Right renal pelvis (tissue), 4 donors: ENCODE results near the gene GPSM1. TPM values are rescaled to one million over a fixed set of nuclear protein-coding genes. Genes with fewer than 3 reads are reported as not detected.

ENCODE experiments used
- DNase-seq, 4 donors: peaks; one replicate each; pipeline ENCODE4 v3.0.0-alpha.2; 2013; ENCODE audit warnings: low read depth in 4 of 4, low spot score in 3 of 4, missing footprints in 1 of 4
- polyA plus RNA-seq, 4 donors: library from polyadenylated mRNA; unstranded; fragments of 120-200 nt; gene quantifications; one replicate each; pipeline ENCODE4 v1.2.1, GENCODE V29; 2013; ENCODE audit not compliant: insufficient read length in 4 of 4

Gene GPSM1
- polyA plus RNA-seq, 4 donors: 30.6 to 42.3 (median 32.0) TPM

- no peak for DNase-seq
Measured at GRCh38 chr9:136303825-136304416, 23.4 kb upstream of the GPSM1 start, which contains the start of gene CCDC187. TSS of gene CCDC187 (minus strand) at chr9:136304094. CDS start at chr9:136303830, 264 bp downstream.

- no peak for DNase-seq
Measured at GRCh38 chr9:136304456-136304855, 22.9 kb upstream of the GPSM1 start.

- DNase-seq: no peak
Measured at GRCh38 chr9:136304981-136305380, 22.4 kb upstream of the GPSM1 start.

GRCh38 chr9:136305804-136306203 is 21.5 kb upstream of the GPSM1 start:
- DNase-seq: no peak

- DNase-seq: no peak
Measured at GRCh38 chr9:136306211-136307208, 20.8 kb upstream of the GPSM1 start.

GRCh38 chr9:136307215-136307750 is 20.1 kb upstream of the GPSM1 start:
- no peak for DNase-seq

GRCh38 chr9:136308006-136308701 is 19.2 kb upstream of the GPSM1 start:
- DNase-seq: no peak

- no peak for DNase-seq
Measured at GRCh38 chr9:136308702-136309053, 18.7 kb upstream of the GPSM1 start.

- DNase-seq: peak in 1 of 4 donors; percentile 67
Measured at GRCh38 chr9:136309101-136309801, 18.1 kb upstream of the GPSM1 start.

GRCh38 chr9:136309806-136310220 is 17.5 kb upstream of the GPSM1 start:
- no peak for DNase-seq

- DNase-seq: no peak
Measured at GRCh38 chr9:136310273-136311030, 16.9 kb upstream of the GPSM1 start.

GRCh38 chr9:136311051-136312008 is 16.0 kb upstream of the GPSM1 start:
- no peak for DNase-seq

- DNase-seq: no peak
Measured at GRCh38 chr9:136312009-136312375, 15.3 kb upstream of the GPSM1 start.

GRCh38 chr9:136312436-136312835 is 14.9 kb upstream of the GPSM1 start:
- no peak for DNase-seq

- DNase-seq: no peak
Measured at GRCh38 chr9:136313111-136314055, 14.0 kb upstream of the GPSM1 start.

GRCh38 chr9:136314056-136314416 is 13.3 kb upstream of the GPSM1 start:
- DNase-seq: no peak

GRCh38 chr9:136314944-136315343 is 12.4 kb upstream of the GPSM1 start:
- no peak for DNase-seq
